AG09309 (cell line): Measurements from ENCODE around the gene MAGI2.
A peak's percentile ranks its signal among the peaks of the same experiment; 100 is the strongest.
"Not testable (repeated sequence)": the region's sequence is repeated elsewhere in the genome, so short reads cannot be mapped to it uniquely, and the experiment has no call there.

Experiments
- DNase-seq: peaks from one replicate; pipeline ENCODE4 v3.0.0-alpha.2; 2010; ENCODE audit warnings: low read depth
- H3K4me3 ChIP-seq: 2 replicates; pipeline ENCODE4 v1.5.1; 2011; ENCODE audit warnings: mild to moderate bottlenecking, low read depth, low read length, moderate library complexity; ENCODE audit not compliant: control insufficient read depth
- CTCF ChIP-seq: IDR thresholded peaks from 2 replicates; pipeline ENCODE4 v1.5.1; 2011; ENCODE audit warnings: mild to moderate bottlenecking, low read depth, low read length, inconsistent platforms; ENCODE audit not compliant: insufficient read depth, control insufficient read depth; ENCODE audit errors: missing control alignments

The MAGI2 gene

DNA sequence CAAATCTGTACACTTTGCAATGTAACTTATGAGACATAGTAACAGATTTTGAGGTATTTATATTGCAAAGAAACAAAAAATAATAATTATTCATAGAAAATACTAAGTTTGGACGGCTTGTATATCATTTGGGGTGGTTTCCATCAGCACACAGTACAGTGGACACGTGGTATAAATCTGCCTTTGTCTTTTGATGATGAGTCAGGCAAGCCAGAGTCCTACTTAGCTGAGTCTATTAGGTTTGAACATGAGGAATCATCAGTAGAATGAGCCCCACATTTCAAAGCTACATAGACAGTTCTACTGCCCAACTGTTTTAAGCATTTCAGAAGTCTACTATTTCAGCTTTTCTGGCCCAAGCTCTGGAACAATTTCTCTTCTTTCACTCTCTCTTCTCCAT lies 851.7 kb downstream of the MAGI2 start:
- TF ChIP-seq CTCF: no peak
- no peak overlapping the region for H3K4me3 ChIP-seq
- DNase-seq: peak; percentile 46

- H3K4me3 ChIP-seq: no peak overlapping the region
- no peak for DNase-seq
- no peak for TF ChIP-seq CTCF
These were observed 859.3 kb downstream of the MAGI2 start for GRCh38 chr7:78594156-78594555.

- no peak overlapping the region for H3K4me3 ChIP-seq
- DNase-seq: no peak
- TF ChIP-seq CTCF: no peak
These were observed 865.1 kb downstream of the MAGI2 start for GRCh38 chr7:78588393-78588792.

GRCh38 chr7:78587443-78588044 lies 865.9 kb downstream of the MAGI2 start:
- TF ChIP-seq CTCF: peak; percentile 47
- no peak for DNase-seq

GRCh38 chr7:78585980-78586379 lies 867.5 kb downstream of the MAGI2 start:
- H3K4me3 ChIP-seq: no peak overlapping the region
- no peak for TF ChIP-seq CTCF
- no peak for DNase-seq

More at GRCh38 chr7:78587443-78588044, 865.9 kb downstream of the MAGI2 start:
- H3K4me3 ChIP-seq: no peak overlapping the region

- no peak overlapping the region for H3K4me3 ChIP-seq
- TF ChIP-seq CTCF: no peak
- DNase-seq: no peak
These were observed 874.8 kb downstream of the MAGI2 start for GRCh38 chr7:78578686-78579085.

GRCh38 chr7:78577174-78577952 lies 876.1 kb downstream of the MAGI2 start:
- H3K4me3 ChIP-seq, DNase-seq: not testable (repeated sequence)
